Activated CD4-positive, alpha-beta T cell treated with anti-CD3 and anti-CD28 coated beads for 36 hours (primary cell): ENCODE measurements around the gene MSI2. TPM values are rescaled to one million over a fixed set of nuclear protein-coding genes. Genes with fewer than 3 reads are reported as not detected.

Source experiments
- ATAC-seq: fragments of 200-7000 bp; cut with Tn5 transposase; one replicate; pipeline ENCODE4 v1.10.0; 2021; ENCODE audit warnings: mild to moderate bottlenecking, moderate library complexity
- CTCF ChIA-PET: fragments of 350-600 bp; sonication (Branson Sonifier 250); formaldehyde crosslinking; loops from one replicate; lab custom pipeline; 2021; ENCODE audit warnings: antibody characterized with exemption; lab: Charles Lee
- POLR2A ChIA-PET: fragments of 350-600 bp; sonication (Branson Sonifier 250); formaldehyde crosslinking; loops from one replicate; lab custom pipeline; 2021; ENCODE audit warnings: antibody characterized with exemption, inconsistent platforms; lab: Charles Lee
- DNase-seq: peaks from one replicate; pipeline ENCODE4 v3.0.0-alpha.2; 2020
- H3K27ac Mint-ChIP-seq: one replicate; pipeline ENCODE4 v1.8.0; 2021; ENCODE audit warnings: mixed read lengths
- H3K27me3 Mint-ChIP-seq: one replicate; pipeline ENCODE4 v1.8.0; 2021; ENCODE audit warnings: mixed read lengths
- H3K36me3 Mint-ChIP-seq: one replicate; pipeline ENCODE4 v1.8.0; 2021; ENCODE audit warnings: low read depth, mixed read lengths
- H3K4me1 Mint-ChIP-seq: one replicate; pipeline ENCODE4 v1.8.0; 2021; ENCODE audit warnings: mixed read lengths
- H3K4me3 Mint-ChIP-seq: one replicate; pipeline ENCODE4 v1.8.0; 2021; ENCODE audit warnings: mild to moderate bottlenecking, moderate library complexity, mixed read lengths
- H3K9me3 Mint-ChIP-seq: one replicate; pipeline ENCODE4 v1.8.0; 2021; ENCODE audit warnings: low read depth, mixed read lengths
- intact Hi-C, 2 experiments: fragments of 100-400 bp; cut with DNase I in 1 of 2; cut with micrococcal nuclease in 1 of 2; formaldehyde crosslinking; loops; one replicate each; pipeline versions ENCODE4 v1.14.2 to v1.15.1; 2022 to 2024; cut with DNase I, micrococcal nuclease
- total RNA-seq, 2 experiments: library from RNA; stranded (reverse); gene quantifications; one replicate each; pipeline ENCODE4 v1.2.3, GENCODE V29; 2021

The MSI2 gene
- total RNA-seq, 2 experiments from 2014 or later = 55.3 to 57.2 TPM

DNA sequence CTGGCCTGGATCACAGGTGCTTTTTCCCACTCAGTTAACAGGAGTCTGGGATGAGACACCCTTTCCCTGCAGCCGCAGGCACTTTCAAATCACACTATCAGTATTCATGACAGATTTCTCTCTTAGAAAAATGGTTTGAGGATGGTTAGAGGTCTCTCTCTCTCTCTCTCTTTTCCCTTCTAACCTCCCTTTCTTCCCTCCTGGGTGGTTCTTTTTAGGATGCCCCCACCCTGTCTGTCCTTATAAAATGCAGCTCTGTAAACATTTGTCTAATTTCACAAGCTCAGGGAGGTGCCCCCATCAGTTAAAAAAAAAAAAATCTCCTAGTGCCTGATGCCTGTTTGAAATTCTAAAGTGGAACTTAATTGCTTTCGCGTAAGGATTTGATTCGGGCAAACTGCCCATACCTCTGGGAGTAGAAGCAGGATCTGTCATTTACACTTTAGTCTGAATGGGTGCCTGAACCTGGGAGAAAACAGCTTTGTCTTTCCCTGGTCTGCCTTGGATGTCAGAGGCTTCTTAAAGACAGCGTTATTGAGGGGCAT is 329.9 kb downstream of the MSI2 start:
- intact Hi-C loops = no loop called here
- Mint-ChIP-seq H3K27me3 (no peaks in the 10 kb centered on the region), H3K27ac (no peak overlapping the region), H3K9me3 (no peaks in the 10 kb centered on the region), H3K36me3 (peaks cover 1% of the 10 kb centered on the region), H3K4me1 (peaks cover 5% of the 10 kb centered on the region), H3K4me3 (no peak overlapping the region)
- DNase-seq (no peak), ATAC-seq (no peak)
- ChIA-PET CTCF (interaction anchor here (1.2 to 1.3 kb wide), 2 partner anchors 12 to 247 kb away, joined by 3 read pairs; no protein-coding TSS in a partner anchor), POLR2A (no interaction called here)

DNA sequence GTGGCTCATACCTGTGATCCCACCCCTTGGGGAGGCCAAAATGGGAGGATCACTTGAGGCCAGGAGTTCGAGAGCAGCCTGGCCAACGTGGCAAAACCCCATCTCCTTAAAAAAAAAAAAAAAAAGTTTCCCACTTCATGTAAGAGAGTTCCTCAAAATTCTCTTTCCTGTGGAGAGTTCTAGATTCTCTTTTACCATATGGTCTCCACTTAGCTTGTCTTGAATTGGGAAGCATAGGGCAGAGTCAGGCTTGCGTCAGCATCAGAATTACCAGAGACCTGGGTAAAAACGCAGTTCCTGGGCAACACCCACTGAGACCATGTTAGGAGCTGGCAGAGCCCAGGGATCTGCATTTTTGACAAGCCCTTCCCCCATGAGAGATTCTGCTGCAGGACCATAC is 330.4 kb downstream of the MSI2 start:
- POLR2A ChIA-PET = no interaction called here
- intact Hi-C loops = no loop called here
- ATAC-seq = no peak
- H3K27ac Mint-ChIP-seq = no peak overlapping the region
- H3K4me1 Mint-ChIP-seq = peaks cover 5% of the 10 kb centered on the region
- H3K27me3 Mint-ChIP-seq = no peaks in the 10 kb centered on the region
- CTCF ChIA-PET = interaction anchor here (0.6 to 1.3 kb wide), 2 partner anchors 246 to 278 kb away, joined by 3 read pairs; no protein-coding TSS in a partner anchor
- peaks cover 1% of the 10 kb centered on the region for H3K36me3 Mint-ChIP-seq
- no peak overlapping the region for H3K4me3 Mint-ChIP-seq
- H3K9me3 Mint-ChIP-seq = no peaks in the 10 kb centered on the region
- no peak for DNase-seq

DNA sequence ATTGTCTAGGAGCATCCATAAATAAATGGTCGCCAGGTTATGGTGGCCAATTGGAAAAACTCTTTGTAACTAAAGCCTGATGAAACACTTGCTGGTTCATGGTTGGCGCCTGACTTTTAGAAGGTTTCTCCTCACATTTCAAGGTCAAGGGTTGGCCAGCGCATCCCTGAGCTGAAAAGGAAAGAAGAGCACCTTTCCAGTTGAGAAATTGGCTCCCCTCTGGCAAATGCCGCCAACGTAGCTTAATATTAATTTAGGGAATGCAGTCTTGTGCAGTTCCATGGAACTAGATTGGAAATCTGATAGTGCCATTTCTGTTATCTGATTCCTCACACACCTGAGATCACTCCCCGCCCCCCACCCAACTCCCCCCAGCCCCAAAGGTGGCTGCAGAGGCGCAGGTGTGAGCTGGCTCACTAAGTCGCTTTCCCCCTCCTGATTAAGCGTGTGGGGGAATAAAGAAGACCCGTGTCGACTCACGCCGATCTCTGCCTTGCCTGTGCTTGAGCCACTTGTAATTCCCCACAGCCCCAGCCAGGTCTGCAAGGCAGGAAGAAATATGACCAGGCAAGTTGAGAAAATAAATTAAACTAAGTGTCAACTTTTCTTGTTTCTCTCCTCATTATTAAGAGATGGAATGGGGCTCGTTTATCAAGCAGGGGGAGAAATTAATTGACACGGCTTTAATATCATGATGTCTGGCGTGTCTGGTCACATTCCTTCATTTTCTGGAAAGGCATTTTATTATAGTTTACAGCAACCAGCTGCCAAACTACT is 331.1 kb downstream of the MSI2 start:
- H3K9me3 Mint-ChIP-seq = no peaks in the 10 kb centered on the region
- no peak overlapping the region for H3K27ac Mint-ChIP-seq
- POLR2A ChIA-PET = no interaction called here
- intact Hi-C loops = no loop called here
- no peak for ATAC-seq
- DNase-seq = no peak
- no peaks in the 10 kb centered on the region for H3K27me3 Mint-ChIP-seq
- CTCF ChIA-PET = interaction anchor here (0.6 kb wide), 1 partner anchor 279 kb away, joined by 3 read pairs; no protein-coding TSS in a partner anchor
- no peak overlapping the region for H3K4me3 Mint-ChIP-seq
- peaks cover 5% of the 10 kb centered on the region for H3K4me1 Mint-ChIP-seq
- H3K36me3 Mint-ChIP-seq = peaks cover 1% of the 10 kb centered on the region

DNA sequence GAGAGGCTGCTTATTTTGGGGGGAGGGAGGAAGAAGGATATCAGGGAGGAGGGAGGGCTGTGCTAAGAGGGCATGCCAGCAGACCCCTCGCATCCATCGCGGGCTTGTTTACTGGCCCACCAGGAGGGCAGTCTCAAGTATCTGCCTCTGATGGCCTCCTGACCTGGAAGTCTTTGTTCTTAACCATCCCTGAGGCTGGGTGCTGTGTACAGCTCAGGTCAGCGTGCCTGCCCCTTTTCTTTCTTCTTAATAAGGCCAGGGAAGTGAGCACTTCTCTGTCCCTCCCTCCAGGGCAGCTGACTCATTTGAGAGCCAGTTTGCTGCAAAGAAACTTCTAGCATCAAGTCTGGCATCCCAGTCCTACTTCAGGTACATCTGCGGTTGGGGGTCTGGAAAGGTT is 331.8 kb downstream of the MSI2 start:
- ATAC-seq (no peak), DNase-seq (no peak)
- Mint-ChIP-seq H3K36me3 (peaks cover 1% of the 10 kb centered on the region), H3K4me1 (peaks cover 5% of the 10 kb centered on the region), H3K4me3 (no peak overlapping the region), H3K9me3 (no peaks in the 10 kb centered on the region), H3K27me3 (no peaks in the 10 kb centered on the region), H3K27ac (no peak overlapping the region)
- POLR2A ChIA-PET = no interaction called here
- intact Hi-C loops = no loop called here
- CTCF ChIA-PET = no interaction called here

DNA sequence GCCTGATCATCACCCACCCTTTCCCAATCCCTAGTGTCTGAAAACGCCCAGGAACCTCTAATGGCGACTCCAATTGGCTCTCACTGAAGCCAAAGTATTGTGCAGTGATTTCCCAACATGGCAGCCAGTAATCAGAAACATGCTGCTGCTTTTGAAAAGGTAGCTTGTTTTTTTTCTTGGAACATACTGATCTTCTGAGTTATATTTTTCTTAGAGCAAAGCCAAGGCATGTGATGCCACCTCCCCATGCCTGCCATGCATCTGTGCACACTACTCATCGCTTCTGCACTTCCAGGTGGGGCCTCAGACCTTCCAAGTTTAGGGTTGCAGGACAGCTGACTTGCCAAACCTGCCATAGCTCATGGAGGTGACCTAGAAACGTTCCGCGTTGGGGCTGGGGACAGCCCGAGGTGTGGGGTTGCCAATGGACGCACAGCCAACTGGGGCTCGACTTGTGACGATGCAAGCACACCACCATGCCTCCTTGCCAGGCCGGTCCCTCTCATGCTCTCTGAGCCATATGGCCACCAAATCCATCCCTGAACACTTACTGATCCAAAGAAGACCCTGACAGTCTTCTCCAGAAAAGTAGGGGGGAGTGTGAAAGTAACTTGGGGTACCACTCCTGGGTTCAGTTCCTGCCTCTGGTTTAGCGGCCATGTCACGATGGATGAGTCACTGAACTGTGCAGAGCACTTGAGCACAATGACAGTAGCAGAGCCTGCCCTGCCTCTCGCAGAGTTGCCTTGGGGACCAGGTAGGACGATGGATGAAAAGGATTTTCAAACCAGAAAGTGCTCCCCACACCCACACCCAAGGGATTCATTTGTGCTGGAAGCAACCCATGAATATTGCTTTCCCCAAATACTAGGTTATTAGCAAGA is 333.1 kb downstream of the MSI2 start:
- DNase-seq (no peak), ATAC-seq (no peak)
- H3K4me1 Mint-ChIP-seq = peaks cover 5% of the 10 kb centered on the region
- no peak overlapping the region for H3K27ac Mint-ChIP-seq
- no peaks in the 10 kb centered on the region for H3K27me3 Mint-ChIP-seq
- H3K4me3 Mint-ChIP-seq = no peak overlapping the region
- peaks cover 1% of the 10 kb centered on the region for H3K36me3 Mint-ChIP-seq
- ChIA-PET POLR2A (no interaction called here), CTCF (interaction anchor here (0.7 kb wide), 1 partner anchor 40 kb away, joined by 3 read pairs; no protein-coding TSS in a partner anchor)
- no peaks in the 10 kb centered on the region for H3K9me3 Mint-ChIP-seq
- intact Hi-C loops = no loop called here

DNA sequence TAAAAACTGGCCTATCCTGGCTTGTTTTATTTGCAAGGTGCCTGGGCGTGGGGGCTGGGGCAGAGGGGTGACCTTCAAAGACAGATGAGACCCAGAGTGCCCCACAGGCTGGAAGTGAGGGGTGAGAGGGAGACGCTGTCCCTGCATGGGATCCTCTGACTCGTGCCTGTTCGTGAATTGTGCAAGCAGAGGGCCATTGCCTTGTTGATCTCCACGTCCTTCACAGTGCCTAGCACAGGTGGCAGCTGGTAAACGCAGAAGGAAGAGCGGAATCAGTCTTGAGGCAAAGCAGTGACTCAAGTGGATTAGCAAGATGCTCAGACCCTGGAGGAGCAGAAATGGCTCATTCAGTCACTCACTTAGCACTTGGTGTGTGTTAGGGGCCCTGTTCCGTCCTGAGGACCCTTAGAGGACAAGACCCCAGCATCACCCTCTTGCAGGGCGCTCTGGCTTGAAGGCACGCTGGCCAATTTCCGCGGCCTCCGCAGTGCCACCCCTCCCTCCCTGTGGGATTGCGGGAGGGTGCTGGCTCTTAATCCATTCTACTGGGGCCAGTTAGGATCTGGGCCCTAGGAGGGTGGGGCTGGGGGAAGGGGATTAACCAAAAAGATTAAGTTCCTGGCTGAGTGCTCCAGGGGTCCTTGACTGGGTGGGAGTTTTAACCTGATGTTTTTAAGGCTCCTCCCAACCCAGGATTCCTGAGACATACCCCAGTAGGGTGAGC is 337.6 kb downstream of the MSI2 start:
- intact Hi-C loops = no loop called here
- H3K27me3 Mint-ChIP-seq = no peaks in the 10 kb centered on the region
- H3K36me3 Mint-ChIP-seq = peaks cover 6% of the 10 kb centered on the region
- POLR2A ChIA-PET = no interaction called here
- DNase-seq (no peak), ATAC-seq (no peak)
- no peak overlapping the region for H3K4me3 Mint-ChIP-seq
- H3K9me3 Mint-ChIP-seq = peaks cover 7% of the 10 kb centered on the region
- no peak overlapping the region for H3K27ac Mint-ChIP-seq
- CTCF ChIA-PET = interaction anchor here (0.5 to 0.7 kb wide), 3 partner anchors 17 to 519 kb away, joined by 3 read pairs; no protein-coding TSS in a partner anchor
- H3K4me1 Mint-ChIP-seq = peaks cover 14% of the 10 kb centered on the region

DNA sequence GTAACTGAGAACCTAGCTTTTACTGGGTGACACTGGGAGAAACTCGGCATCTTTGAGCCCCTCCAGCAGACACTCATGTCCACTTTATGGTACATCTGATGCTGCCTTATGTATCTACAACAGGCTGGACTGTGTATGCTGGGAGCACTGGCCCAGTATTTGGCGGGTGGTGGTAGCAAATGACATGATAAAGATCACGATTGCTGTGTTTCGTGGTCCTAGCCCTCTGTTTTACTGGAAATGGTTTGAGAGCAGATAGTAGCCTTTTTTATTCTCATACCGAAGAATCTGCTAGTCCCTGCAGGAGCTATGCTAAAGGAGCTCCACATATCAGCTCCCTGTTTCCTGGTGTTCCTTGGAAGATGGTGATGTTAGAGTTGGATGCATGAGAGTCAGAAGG is 338.4 kb downstream of the MSI2 start:
- no peak overlapping the region for H3K4me3 Mint-ChIP-seq
- peaks cover 22% of the 10 kb centered on the region for H3K4me1 Mint-ChIP-seq
- peaks cover 4% of the 10 kb centered on the region for H3K36me3 Mint-ChIP-seq
- intact Hi-C loops = loop anchor here in 1 of 2 experiments (5.0 kb wide), 1 partner anchor 153 kb away; the partner anchor contains the start of gene CCDC182
- POLR2A ChIA-PET = no interaction called here
- CTCF ChIA-PET = interaction anchor here (0.6 to 1.8 kb wide), 4 partner anchors 26 to 518 kb away, joined by 3 to 5 read pairs (median 3); no protein-coding TSS in a partner anchor
- H3K27me3 Mint-ChIP-seq = no peaks in the 10 kb centered on the region
- DNase-seq = no peak
- H3K9me3 Mint-ChIP-seq = peaks cover 7% of the 10 kb centered on the region
- no peak overlapping the region for H3K27ac Mint-ChIP-seq
- ATAC-seq = no peak

DNA sequence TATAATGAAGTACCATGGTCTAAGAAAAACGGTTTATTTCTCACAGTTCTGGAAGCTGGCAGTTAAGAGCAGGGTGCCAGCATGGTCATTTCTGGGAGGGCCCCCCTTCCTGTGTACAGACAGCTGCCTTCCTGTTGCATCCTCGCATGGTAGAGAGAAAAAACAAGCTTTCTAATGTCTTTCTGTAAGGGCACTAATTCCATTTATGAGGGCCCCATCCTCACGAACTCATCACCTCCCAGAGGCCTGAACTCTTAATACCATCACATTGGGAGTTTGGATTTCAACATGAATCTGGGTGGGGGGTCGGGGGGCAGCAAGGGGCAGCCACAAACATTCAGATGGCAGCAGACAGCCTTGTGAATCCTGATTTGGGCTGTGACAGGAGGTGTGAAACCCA is 339.1 kb downstream of the MSI2 start:
- peaks cover 6% of the 10 kb centered on the region for H3K36me3 Mint-ChIP-seq
- intact Hi-C loops = loop anchor here in 1 of 2 experiments (5.0 kb wide), 1 partner anchor 152 kb away; the partner anchor contains the start of gene CCDC182
- CTCF ChIA-PET = interaction anchor here (0.6 to 1.8 kb wide), 4 partner anchors 19 to 353 kb away, joined by 3 to 5 read pairs (median 5); no protein-coding TSS in a partner anchor
- H3K9me3 Mint-ChIP-seq = peaks cover 7% of the 10 kb centered on the region
- H3K4me3 Mint-ChIP-seq = no peak overlapping the region
- POLR2A ChIA-PET = no interaction called here
- no peaks in the 10 kb centered on the region for H3K27me3 Mint-ChIP-seq
- H3K27ac Mint-ChIP-seq = peak overlapping the region; percentile 45
- peaks cover 29% of the 10 kb centered on the region for H3K4me1 Mint-ChIP-seq
- DNase-seq (no peak), ATAC-seq (no peak)

DNA sequence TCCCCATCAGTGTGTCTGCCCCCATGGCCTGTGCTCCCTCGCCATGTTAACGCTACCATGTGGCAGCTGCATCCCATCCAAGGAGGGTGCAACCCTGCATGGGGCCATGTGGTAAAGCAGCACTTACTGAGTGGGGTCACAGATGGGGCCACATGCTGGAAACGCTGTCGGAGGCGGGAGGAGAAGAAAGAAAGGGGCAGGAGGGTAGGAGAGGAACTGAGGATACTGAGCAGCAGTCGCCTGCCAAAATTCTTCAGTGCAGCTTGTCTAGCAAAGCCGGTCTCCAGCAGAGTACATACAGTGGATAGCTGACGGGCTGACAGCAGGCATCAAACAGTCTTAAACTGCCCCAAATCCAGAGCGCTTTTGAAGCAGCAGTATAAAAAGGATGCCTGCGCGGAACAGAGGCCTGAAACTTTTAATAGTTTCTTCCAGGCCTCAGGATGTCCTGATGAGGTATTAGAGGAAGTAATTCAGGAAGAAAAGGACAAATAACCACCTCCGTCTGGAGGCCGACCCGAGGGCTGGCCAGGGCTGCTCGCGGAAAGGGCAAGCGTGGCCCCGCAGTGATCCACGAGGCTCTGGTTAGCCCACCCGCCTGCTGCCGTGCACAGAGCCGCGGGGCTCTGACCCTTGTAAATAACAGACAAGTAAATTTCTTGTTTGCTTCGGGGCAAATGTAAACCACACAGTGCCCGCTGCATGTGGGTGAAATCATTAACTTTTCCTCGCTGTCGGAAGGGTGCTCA is 339.8 kb downstream of the MSI2 start:
- Mint-ChIP-seq H3K27ac (peak overlapping the region; percentile 13), H3K4me1 (peaks cover 36% of the 10 kb centered on the region), H3K9me3 (peaks cover 7% of the 10 kb centered on the region), H3K27me3 (no peaks in the 10 kb centered on the region), H3K4me3 (no peak overlapping the region), H3K36me3 (peaks cover 11% of the 10 kb centered on the region)
- ATAC-seq (no peak), DNase-seq (no peak)
- CTCF ChIA-PET = interaction anchor here (0.6 to 1.8 kb wide), 3 partner anchors 19 to 73 kb away, joined by 5 read pairs; no protein-coding TSS in a partner anchor
- intact Hi-C loops = loop anchor here (2.0 to 5.0 kb wide), 2 partner anchors 151 kb away; partner anchors contain the start of gene CCDC182 (in 1 of the 2)
- POLR2A ChIA-PET = no interaction called here

DNA sequence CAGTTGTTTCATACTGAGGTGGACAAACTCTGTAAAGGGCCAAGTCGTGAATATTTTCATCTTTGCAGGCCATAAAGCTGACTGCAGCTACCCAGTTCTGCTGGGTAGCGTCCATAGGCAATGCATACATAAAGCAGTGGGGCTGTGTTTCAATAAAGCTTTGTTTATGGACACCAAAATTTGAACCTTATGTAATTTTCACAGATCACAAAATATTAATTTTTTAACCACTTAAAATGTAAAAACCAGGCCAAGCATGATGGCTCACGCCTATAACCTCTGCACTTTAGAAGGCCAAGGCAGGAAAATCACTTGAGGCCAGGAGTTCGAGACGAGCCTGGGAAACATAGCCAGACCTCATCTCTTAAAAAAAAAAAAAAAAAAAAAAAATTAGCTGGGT is 340.8 kb downstream of the MSI2 start:
- peaks cover 44% of the 10 kb centered on the region for H3K4me1 Mint-ChIP-seq
- H3K27me3 Mint-ChIP-seq = no peaks in the 10 kb centered on the region
- ATAC-seq = no peak

More for the DNA sequence above, 340.8 kb downstream of the MSI2 start:
- POLR2A ChIA-PET = no interaction called here
- H3K36me3 Mint-ChIP-seq = peaks cover 11% of the 10 kb centered on the region
- CTCF ChIA-PET = interaction anchor here (0.6 to 4.3 kb wide), 5 partner anchors 25 to 178 kb away, joined by 3 to 23 read pairs (median 5); no protein-coding TSS in a partner anchor
- no peak overlapping the region for H3K4me3 Mint-ChIP-seq
- DNase-seq = no peak
- intact Hi-C loops = loop anchor here (2.0 to 5.0 kb wide), 2 partner anchors 150 kb away; partner anchors contain the start of gene CCDC182 (in 1 of the 2)
- peaks cover 7% of the 10 kb centered on the region for H3K9me3 Mint-ChIP-seq
- H3K27ac Mint-ChIP-seq = no peak overlapping the region
